SK-N-DZ (cell line): Measurements from ENCODE around the gene TAS2R60.
"Not testable (repeated sequence)": the region's sequence is repeated elsewhere in the genome, so short reads cannot be mapped to it uniquely, and the experiment has no call there.

Experiments used
- DNase-seq: peaks from one replicate; pipeline ENCODE4 v3.0.0-alpha.2; 2015; ENCODE audit warnings: low spot score

The TAS2R60 gene

DNA sequence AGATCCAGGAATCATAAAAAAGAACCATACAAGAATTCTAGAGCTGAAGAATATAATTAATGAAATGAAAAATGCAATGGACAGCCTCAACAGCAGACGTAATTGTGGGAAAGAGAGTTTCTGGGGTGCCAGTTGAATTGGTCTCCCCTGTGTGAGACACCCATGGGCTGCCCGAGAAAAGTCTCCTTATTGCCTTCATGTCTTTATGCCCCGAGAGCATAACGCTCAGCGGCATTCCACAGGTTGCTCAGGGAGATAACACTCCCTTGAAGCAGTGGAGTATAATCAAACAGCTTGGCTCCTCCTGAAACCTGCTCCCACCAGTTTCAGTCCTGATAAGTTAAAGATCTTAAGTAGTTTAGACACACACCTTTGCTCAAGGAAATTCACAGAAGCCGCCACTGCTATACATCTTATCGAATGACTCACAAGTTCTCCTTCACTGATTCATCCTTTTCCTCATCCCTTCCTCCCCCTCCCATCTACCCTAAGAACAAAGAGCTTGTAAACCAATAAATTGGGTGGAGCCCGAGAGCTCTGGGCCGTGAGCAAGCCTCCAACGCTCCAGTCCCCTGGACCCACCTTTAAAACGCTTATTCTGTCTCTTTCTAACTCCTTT is 28.9 kb downstream of the TAS2R60 start:
- DNase-seq, result not testable (repeated sequence)

DNA sequence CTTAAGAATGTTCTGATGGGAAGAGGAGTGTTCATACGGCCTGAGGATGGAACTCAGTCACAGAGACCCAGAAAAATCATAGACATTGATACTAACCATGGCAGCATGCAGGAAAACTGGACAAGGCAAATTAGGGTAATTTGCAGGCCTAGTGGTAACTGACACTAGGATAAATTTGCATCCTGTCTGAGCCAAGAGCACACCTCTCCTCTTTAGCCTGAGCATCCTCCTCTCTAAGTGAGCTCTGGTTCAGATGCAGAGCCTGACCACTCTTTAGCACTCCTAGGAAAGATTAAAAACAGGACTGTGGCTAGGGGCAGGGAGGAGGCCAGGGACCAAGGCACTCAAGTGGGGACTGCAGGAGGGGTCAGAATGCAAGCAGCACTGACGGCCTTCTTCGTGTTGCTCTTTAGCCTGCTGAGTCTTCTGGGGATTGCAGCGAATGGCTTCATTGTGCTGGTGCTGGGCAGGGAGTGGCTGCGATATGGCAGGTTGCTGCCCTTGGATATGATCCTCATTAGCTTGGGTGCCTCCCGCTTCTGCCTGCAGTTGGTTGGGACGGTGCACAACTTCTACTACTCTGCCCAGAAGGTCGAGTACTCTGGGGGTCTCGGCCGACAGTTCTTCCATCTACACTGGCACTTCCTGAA is 34.4 kb downstream of the TAS2R60 start, which contains the start of gene TAS2R41:
TAS2R41 (plus strand) TSS at position 373 of the 650 bp plus-strand sequence; CDS start at position 373, 0 bp downstream.
- no peak for DNase-seq

DNA sequence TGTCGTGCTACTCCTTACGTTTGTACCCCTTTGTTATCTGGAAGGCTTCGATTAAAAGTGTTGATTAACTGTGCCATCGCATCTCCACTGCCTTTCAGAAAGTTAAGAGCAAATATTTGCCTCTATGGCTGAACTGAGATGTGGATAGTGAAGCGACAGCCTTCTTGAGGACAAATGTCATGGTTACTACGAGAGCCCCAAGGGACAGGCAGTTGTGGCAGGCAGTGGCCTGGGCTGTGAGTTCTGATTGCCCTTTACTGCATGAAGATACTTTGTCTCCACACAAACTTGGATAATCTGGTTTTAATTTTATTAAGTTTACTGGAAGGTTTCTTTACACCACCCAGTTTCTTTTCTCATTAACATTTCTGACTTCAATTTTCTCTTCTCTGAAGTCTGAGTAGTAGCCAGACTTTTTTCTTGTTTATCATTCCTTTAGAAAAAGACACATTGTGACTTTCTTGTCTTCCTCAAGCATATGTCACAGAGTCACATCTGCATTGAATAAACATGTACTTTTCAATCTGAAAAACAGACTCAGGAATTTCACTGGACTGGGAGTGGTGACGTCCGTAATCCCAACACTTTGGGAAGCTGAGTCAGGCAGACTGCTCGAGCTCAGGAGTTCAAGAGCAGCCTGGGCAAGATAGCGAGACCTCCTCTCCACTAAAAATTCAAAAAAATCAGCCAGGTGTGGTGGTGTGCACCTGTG is 36.0 kb downstream of the TAS2R60 start:
- DNase-seq, result no peak

DNA sequence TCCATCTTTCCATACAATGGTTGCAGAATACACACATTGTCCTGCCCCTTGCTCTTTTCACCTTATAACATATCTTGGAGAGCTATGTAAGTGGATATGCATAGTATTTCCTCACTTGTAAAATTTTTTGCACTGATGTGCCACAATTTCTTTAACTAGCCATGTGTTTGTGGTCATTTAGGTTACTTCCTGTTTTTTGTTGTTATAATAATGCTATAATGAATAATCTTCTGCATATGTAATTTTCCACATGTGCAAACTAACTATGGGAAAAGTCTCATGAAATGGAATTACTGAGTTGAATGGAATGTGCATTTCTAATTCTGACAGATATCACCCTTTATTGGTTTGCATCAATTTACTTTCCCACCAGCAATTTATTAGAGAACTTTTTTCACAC is 37.2 kb downstream of the TAS2R60 start:
- no peak for DNase-seq

DNA sequence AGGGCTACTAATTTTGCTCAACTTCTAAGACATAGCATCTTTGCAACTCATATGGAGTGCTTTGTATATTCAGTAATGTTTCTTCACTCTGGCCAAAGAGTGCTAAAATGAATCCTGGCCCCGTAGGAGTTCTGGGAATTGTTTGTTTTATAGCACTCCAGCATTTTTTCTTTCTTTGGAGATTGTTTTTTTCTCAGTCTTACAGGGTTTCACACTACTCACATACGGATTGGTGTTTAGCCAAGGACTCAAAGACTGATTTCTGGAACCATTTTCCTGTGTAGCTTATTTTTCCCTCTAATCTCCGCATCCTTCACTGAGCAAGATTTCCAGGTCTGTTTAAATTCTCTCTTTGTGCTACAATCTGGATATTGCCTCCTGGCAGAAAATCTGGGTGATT is 40.9 kb downstream of the TAS2R60 start:
- no peak for DNase-seq

DNA sequence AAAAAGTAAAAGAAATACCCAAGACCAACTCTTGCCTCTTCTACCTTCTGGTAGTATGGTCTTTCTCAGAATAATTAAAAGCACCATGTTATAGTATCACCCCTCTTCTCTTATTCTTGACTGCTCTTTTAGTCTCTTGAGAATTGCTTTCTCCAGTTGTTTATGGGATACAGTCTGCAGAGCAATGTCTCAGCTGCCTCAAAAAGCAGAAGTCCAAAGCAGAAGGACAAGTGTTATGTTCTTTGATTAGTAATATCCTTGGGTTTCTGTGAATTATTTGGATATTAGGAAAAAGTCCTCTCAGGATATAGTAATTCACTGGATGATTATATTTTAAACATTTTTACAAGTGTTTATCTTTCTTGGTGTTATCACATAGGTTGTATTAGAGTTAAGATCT is 41.8 kb downstream of the TAS2R60 start:
- DNase-seq, result no peak

DNA sequence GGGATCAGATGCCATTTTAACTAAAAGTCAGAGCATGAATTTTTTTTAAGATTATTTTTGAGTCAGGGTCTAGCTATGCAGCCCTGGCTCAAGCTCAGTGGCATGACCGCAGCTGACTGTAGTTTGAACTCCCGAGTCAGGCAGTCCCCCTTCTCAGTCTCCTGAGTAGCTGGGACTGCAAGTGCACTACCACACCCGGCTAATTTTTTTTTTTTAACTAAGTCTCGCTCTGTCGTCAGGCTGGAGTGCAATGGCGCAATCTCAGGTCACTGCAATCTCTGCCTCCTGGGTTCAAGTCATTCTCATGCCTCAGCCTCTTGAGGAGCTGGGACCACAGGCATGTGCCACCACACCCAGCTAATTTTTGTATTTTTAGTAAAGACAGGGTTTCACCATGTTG is 42.2 kb downstream of the TAS2R60 start:
- DNase-seq, result no peak

DNA sequence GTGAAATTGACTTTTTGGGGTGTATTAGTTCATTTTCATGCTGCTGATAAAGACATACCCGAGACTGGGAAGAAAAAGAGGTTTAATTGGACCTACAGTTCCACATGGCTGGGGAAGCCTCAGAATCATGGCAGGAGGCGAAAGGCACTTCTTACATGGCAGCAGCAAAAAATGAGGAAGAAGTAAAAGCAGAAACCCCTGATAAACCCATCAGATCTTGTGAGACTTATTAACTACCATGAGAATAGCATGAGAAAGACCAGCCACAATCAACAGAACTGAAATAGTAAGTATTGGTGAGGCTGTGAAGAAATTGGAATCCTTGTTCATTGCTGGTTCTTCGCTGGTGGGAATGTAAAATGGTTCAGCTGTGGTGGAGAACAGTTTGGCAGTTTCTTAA is 43.0 kb downstream of the TAS2R60 start:
- not testable (repeated sequence) for DNase-seq

DNA sequence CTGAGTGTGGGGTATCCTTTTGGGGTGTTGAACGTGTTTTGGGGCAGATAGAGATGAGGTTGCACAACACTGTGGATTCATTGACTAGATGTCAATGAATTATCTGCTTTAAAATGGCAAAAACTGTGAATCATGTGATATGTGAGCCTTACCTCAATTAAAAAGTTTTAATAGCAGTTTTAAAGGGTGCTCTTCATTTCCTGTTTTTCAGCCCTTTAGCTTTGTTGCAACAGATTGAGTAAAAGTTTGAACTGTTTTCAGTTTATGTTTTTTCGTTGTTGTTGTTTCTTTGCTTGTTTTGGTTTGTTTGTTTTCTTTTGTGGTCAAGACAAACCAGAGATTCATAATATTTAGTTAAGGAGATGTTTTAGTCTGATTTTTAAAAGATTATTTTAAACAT is 43.8 kb downstream of the TAS2R60 start:
- no peak for DNase-seq

DNA sequence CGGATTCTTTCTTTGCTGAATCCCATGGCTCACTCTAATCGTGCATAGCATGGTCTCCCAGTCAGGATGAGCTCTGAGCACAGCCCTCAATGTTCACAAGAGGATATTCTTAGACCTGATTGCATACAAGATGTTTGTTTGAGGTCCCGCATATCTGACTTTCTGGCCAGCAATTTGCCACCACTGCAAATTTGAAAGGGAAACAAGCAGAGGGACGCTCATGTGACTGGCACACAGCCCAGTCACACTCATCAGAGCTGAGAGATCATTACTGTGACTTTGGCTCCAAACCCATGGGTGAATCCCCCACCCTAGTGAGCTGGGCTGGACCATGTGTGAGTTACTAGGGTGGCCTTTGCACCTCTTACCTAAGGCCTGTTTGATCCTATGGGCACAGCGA is 44.3 kb downstream of the TAS2R60 start:
- no peak for DNase-seq

DNA sequence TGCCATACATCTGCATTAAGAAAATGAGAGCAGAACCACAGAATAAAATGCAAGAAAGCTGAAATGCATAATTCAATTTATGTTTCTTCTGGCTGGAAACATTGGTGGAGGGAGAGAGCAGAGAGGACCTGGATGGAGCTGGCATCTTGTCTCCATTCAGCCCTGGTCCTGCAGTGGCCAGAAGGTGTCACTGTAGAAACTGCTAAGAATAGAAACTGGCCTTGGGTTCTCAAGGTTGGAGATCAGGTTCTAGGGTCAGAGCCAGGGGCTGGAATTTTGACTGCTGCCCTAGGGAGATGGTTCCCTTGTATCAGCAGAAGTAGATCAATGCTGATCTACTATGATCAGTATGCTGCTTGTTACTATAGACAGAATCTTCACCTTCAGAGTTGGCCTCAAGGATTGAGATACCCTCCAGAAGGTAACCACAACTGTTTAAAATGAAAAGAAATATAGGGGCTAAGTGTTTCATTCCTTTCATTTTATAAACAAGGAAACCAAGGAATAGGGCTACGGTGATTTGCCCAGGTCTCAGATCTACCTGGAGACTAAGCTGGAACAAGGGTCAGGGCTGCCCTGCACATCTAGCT is 47.6 kb downstream of the TAS2R60 start:
- DNase-seq, result no peak

DNA sequence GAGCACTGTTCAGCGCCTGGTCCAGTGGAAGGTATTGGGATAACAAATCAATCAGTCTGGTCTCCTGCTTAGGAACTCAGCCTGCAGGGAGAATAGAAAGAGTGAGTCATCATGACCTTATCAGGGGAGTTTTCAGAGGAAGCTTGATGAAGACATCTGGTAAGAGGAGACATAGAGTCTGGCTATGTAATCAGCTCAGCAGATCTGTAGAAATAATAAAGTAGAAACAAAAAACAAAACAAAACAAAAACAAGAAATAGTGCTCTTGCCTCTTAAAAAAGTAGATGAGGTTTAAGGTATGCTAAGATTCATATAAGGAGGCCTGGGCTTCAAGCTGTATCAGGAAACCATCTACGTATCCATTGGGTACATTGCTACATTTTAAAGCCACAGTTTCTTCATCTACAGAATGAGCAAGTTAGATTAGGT is 48.8 kb downstream of the TAS2R60 start:
- no peak for DNase-seq

DNA sequence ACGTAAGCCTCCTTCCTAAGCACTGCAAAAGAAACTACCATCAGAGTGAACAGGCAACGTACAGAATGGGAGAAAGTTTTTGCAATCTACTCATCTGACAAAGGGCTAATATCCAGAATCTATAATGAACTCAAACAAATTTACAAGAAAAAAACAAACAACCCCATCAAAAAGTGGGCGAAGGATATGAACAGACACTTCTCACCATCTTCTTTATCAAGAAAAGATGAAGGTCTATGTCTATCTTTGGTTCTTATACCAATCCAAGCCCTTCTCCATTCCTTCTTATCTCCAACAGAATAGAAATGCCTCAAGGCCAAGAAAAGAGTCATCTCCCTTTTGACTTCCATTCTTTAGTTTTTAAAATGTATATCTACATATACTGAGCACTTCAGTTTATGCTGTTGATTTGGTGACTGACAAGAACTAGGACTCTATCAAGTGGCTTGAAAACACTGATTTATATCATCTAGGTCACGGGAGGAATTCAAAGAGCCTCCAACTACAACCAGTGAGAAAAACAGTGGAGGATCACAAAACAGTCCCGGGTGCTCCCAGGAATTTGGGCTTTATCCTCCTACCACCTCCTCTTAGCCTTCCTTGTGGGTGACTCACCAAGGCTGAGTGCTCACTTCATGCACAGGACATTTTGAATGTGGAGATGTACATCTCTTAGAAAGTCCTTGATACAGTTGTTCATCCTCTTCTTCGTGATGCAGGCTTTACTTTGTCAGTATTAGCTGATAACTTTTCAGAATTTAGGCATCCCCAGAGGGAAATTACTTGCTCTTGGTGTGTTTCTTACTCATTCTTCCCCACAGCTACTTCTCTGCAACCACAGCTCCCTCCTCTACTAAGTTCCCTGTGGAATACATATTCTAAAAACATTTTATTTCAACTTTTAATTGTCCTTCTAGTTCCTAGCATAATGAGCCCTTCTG is 49.8 kb downstream of the TAS2R60 start:
- no peak for DNase-seq

DNA sequence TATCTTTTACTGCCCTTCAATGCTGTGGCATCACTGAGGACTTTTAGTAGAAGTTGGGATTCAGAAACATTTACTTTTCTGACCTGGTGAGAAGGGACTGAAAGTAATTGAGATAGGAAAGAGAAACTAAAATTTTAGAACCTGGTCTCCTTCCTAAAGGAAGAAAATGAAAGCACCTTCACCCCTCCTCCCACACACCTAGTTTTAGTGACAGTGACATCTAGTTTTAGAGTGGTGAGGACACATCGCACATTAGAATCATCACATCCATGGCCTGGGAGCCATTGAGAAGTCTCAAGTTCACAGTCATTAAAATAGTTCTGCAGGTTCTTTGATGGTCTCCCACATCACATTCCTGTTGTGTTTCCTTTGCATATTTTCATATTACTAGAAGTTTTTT is 50.5 kb downstream of the TAS2R60 start:
- DNase-seq, result no peak
